ENCODE measurements around the gene SLC25A47.
A peak's percentile ranks its signal among the peaks of the same experiment; 100 is the strongest.

SLC25A47 gene

DNA sequence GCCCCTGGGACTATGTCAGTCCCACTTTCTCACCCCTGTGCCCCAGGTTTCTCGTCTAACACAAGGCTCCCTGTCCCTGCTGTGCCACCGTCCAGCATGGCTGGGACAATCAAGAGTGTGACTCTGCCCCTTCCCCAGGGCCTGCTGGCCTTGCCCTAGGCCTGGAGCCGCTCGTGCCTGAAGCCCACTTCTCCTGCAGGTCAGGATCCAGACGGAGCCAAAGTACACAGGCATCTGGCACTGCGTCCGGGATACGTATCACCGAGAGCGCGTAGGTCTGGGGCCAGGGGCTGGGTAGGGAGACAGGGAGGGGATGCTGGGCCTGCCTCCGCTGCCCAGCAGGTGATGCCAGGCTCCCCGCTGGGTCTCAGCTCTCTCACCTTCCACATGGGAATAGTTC, 2.8 kb downstream of the SLC25A47 start:
- no peak overlapping the region for H3K27ac ChIP-seq (ENCODE audit: low read depth, low read length)
- no peaks in the 10 kb centered on the region for H3K36me3 ChIP-seq (ENCODE audit: control insufficient read depth in 1 of 2, insufficient read depth in 2 of 2, low read length in 2 of 2)
- H3K4me1 ChIP-seq (ENCODE audit: control insufficient read depth in 1 of 2, insufficient read depth in 2 of 2, low read length in 2 of 2): peaks cover 25% of the 10 kb centered on the region in 2 donors
- no peaks in the 10 kb centered on the region for H3K27me3 ChIP-seq (ENCODE audit: control insufficient read depth in 1 of 2, insufficient read depth in 2 of 2, low read length in 2 of 2)
- peak overlapping the region in 1 of 2 donors; percentile 10 for H3K9ac ChIP-seq (ENCODE audit: low read depth in 1 of 2, low read length in 2 of 2)
- no peaks in the 10 kb centered on the region for H3K9me3 ChIP-seq (ENCODE audit: control insufficient read depth in 1 of 2, low read length in 2 of 2)
- H3K4me3 ChIP-seq (ENCODE audit: low read depth in 1 of 2, low read length in 2 of 2): no peak overlapping the region

DNA sequence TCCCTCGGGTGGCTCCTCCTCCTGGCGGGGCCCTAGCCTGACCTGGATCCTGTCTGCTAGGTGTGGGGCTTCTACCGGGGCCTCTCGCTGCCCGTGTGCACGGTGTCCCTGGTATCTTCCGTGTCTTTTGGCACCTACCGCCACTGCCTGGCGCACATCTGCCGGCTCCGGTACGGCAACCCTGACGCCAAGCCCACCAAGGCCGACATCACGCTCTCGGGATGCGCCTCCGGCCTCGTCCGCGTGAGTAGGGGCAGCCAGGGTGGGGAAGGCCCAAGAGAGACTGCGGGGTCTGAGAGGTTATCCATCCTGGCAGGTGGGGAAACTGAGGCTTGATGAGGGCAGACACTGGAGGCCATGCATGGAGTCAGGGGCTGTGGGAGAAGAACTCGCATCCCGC, 4.0 kb downstream of the SLC25A47 start:
- no peaks in the 10 kb centered on the region for H3K9me3 ChIP-seq (ENCODE audit: control insufficient read depth in 1 of 2, low read length in 2 of 2)
- H3K9ac ChIP-seq (ENCODE audit: low read depth in 1 of 2, low read length in 2 of 2): no peak overlapping the region
- peaks cover 17 to 19% of the 10 kb centered on the region in 2 donors for H3K4me1 ChIP-seq (ENCODE audit: control insufficient read depth in 1 of 2, insufficient read depth in 2 of 2, low read length in 2 of 2)
- H3K36me3 ChIP-seq (ENCODE audit: control insufficient read depth in 1 of 2, insufficient read depth in 2 of 2, low read length in 2 of 2): no peaks in the 10 kb centered on the region
- no peak overlapping the region for H3K27ac ChIP-seq (ENCODE audit: low read depth, low read length)
- H3K27me3 ChIP-seq (ENCODE audit: control insufficient read depth in 1 of 2, insufficient read depth in 2 of 2, low read length in 2 of 2): no peaks in the 10 kb centered on the region
- H3K4me3 ChIP-seq (ENCODE audit: low read depth in 1 of 2, low read length in 2 of 2): no peak overlapping the region

DNA sequence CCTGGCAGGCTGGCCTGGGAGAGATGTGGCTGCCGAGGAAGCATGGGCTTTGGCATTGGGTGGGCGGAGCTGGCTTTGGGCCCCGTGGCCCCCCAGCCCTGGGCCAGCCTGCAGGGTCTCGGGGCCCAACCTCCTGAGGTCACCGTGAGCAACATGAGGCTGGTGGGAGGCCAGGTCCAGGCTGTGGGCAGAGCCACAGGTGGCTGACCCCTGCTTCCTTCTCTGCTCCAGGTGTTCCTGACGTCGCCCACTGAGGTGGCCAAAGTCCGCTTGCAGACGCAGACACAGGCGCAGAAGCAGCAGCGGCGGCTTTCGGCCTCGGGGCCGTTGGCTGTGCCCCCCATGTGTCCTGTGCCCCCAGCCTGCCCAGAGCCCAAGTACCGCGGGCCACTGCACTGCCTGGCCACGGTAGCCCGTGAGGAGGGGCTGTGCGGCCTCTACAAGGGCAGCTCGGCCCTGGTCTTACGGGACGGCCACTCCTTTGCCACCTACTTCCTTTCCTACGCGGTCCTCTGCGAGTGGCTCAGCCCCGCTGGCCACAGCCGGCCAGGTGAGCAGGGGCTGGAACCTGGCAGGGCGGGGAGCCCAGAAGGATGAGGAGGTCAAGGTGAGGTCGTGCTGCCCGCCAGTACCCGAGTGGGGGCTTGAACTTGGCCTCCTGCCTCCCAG, 5.5 kb downstream of the SLC25A47 start:
- H3K4me1 ChIP-seq (ENCODE audit: control insufficient read depth in 1 of 2, insufficient read depth in 2 of 2, low read length in 2 of 2): peaks cover 17 to 19% of the 10 kb centered on the region in 2 donors
- no peaks in the 10 kb centered on the region for H3K9me3 ChIP-seq (ENCODE audit: control insufficient read depth in 1 of 2, low read length in 2 of 2)
- peak overlapping the region; percentile 83 for H3K27ac ChIP-seq (ENCODE audit: low read depth, low read length)
- H3K4me3 ChIP-seq (ENCODE audit: low read depth in 1 of 2, low read length in 2 of 2): peak overlapping the region; percentile 62 to 68
- H3K36me3 ChIP-seq (ENCODE audit: control insufficient read depth in 1 of 2, insufficient read depth in 2 of 2, low read length in 2 of 2): no peaks in the 10 kb centered on the region
- H3K9ac ChIP-seq (ENCODE audit: low read depth in 1 of 2, low read length in 2 of 2): peak overlapping the region; percentile 72 to 79
- H3K27me3 ChIP-seq (ENCODE audit: control insufficient read depth in 1 of 2, insufficient read depth in 2 of 2, low read length in 2 of 2): no peaks in the 10 kb centered on the region

DNA sequence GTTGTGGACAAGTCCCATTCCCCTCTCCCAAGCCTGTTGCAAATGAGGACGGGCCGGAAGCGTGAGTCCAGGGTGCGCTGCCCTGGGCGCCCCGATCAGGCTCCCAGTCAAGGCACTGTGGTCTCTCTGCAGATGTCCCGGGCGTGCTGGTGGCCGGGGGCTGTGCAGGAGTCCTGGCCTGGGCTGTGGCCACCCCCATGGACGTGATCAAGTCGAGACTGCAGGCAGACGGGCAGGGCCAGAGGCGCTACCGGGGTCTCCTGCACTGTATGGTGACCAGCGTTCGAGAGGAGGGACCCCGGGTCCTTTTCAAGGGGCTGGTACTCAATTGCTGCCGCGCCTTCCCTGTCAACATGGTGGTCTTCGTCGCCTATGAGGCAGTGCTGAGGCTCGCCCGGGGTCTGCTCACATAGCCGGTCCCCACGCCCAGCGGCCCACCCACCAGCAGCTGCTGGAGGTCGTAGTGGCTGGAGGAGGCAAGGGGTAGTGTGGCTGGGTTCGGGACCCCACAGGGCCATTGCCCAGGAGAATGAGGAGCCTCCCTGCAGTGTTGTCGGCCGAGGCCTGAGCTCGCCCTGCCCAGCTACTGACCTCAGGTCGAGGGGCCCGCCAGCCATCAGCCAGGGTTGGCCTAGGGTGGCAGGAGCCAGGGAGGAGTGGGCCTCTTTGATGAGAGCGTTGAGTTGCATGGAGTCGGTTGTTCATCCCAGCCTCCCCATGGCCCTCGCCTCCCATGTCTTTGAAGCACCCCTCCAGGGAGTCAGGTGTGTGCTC, 6.3 kb downstream of the SLC25A47 start:
- Histone ChIP-seq H3K4me1 (ENCODE audit: control insufficient read depth in 1 of 2, insufficient read depth in 2 of 2, low read length in 2 of 2) (peaks cover 17 to 19% of the 10 kb centered on the region in 2 donors), H3K27ac (ENCODE audit: low read depth, low read length) (peak overlapping the region; percentile 83), H3K9ac (ENCODE audit: low read depth in 1 of 2, low read length in 2 of 2) (peak overlapping the region; percentile 72 to 79), H3K36me3 (ENCODE audit: control insufficient read depth in 1 of 2, insufficient read depth in 2 of 2, low read length in 2 of 2) (peaks cover under 1 to 4% of the 10 kb centered on the region in 2 donors), H3K9me3 (ENCODE audit: control insufficient read depth in 1 of 2, low read length in 2 of 2) (no peaks in the 10 kb centered on the region), H3K27me3 (ENCODE audit: control insufficient read depth in 1 of 2, insufficient read depth in 2 of 2, low read length in 2 of 2) (no peaks in the 10 kb centered on the region), H3K4me3 (ENCODE audit: low read depth in 1 of 2, low read length in 2 of 2) (peak overlapping the region; percentile 62 to 68)

DNA sequence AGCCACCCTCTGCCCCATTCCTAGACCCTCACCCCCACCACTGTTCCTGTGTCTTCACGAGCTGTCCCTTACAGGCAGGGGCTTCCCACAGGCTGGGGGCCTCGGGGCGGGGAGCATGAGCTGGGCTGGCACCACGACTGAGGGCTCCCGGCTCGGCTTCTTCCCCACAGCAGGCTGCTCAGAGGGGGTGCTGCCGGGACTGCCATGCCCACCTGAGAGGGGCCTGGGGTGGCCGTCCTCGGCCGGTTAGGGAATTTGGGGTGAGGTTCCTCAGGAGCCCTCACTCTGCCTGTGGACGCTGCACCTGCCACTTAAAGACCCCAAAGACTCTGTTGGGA, 6.8 kb downstream of the SLC25A47 start:
- no peak overlapping the region for H3K9ac ChIP-seq (ENCODE audit: low read depth in 1 of 2, low read length in 2 of 2)
- no peak overlapping the region for H3K27ac ChIP-seq (ENCODE audit: low read depth, low read length)
- peaks cover 13 to 14% of the 10 kb centered on the region in 2 donors for H3K4me1 ChIP-seq (ENCODE audit: control insufficient read depth in 1 of 2, insufficient read depth in 2 of 2, low read length in 2 of 2)
- no peaks in the 10 kb centered on the region for H3K9me3 ChIP-seq (ENCODE audit: control insufficient read depth in 1 of 2, low read length in 2 of 2)
- H3K27me3 ChIP-seq (ENCODE audit: control insufficient read depth in 1 of 2, insufficient read depth in 2 of 2, low read length in 2 of 2): no peaks in the 10 kb centered on the region
- no peak overlapping the region for H3K4me3 ChIP-seq (ENCODE audit: low read depth in 1 of 2, low read length in 2 of 2)
- H3K36me3 ChIP-seq (ENCODE audit: control insufficient read depth in 1 of 2, insufficient read depth in 2 of 2, low read length in 2 of 2): peaks cover 5 to 9% of the 10 kb centered on the region in 2 donors

DNA sequence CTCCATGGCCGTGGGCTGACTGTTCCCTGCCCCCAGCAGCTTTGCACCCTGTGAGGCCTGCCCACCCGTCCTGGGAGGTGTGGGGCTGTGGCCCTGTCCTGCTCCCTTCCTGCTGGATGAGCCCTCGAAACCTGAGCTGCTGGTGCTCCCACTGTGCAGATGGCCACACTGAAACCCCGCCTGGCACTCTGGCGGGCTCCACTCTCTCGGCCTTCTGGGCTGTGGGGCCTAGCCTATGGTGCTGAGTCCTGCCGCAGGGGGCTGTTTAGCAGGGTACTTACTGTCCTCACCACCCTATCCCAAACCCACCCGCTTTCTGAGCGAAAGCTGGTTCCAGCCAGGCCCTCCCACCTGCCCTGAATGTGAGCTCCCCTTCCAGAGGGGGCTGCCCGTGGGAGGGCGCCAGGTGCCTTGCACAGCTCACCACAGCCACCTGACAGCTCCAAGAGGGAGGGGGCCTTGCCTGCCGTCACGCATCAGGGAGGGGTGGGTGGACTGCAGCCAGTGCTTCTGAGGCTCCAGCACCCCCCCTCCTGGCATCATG, 7.3 kb downstream of the SLC25A47 start:
- peaks cover 9% of the 10 kb centered on the region in 2 donors for H3K4me1 ChIP-seq (ENCODE audit: control insufficient read depth in 1 of 2, insufficient read depth in 2 of 2, low read length in 2 of 2)
- peaks cover 8 to 12% of the 10 kb centered on the region in 2 donors for H3K36me3 ChIP-seq (ENCODE audit: control insufficient read depth in 1 of 2, insufficient read depth in 2 of 2, low read length in 2 of 2)
- H3K27ac ChIP-seq (ENCODE audit: low read depth, low read length): no peak overlapping the region
- no peak overlapping the region for H3K4me3 ChIP-seq (ENCODE audit: low read depth in 1 of 2, low read length in 2 of 2)
- no peak overlapping the region for H3K9ac ChIP-seq (ENCODE audit: low read depth in 1 of 2, low read length in 2 of 2)
- no peaks in the 10 kb centered on the region for H3K9me3 ChIP-seq (ENCODE audit: control insufficient read depth in 1 of 2, low read length in 2 of 2)
- no peaks in the 10 kb centered on the region for H3K27me3 ChIP-seq (ENCODE audit: control insufficient read depth in 1 of 2, insufficient read depth in 2 of 2, low read length in 2 of 2)

DNA sequence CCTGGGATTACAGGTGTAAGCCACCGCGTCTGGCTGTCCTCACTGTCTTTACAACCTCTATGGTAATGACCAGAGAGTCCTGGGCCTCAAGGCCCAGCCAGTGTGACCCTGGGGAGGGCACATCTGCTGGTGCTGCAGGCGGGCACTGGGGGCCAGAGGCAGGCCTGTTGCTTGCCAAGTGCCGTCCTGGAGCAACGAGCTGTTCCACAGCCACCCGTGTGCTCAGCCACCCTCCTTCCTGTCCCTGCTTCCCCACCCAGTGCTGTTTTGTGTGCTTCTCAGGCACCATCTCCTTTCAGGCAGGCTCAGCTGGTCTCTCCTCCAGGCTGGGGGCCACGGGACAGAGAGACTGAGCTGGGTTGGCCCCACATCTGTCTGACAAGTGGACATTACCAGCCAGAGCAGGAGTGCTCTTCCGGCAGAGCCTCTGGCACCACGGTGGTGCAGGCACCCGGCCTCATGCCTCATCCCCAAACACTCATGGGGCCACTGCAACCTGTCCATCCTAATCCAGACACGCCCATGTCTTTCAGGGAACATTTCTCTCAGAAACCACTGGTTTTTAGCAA, 9.0 kb downstream of the SLC25A47 start:
- Histone ChIP-seq H3K27me3 (ENCODE audit: control insufficient read depth in 1 of 2, insufficient read depth in 2 of 2, low read length in 2 of 2) (no peaks in the 10 kb centered on the region), H3K4me3 (ENCODE audit: low read depth in 1 of 2, low read length in 2 of 2) (no peak overlapping the region), H3K27ac (ENCODE audit: low read depth, low read length) (no peak overlapping the region), H3K9ac (ENCODE audit: low read depth in 1 of 2, low read length in 2 of 2) (no peak overlapping the region), H3K36me3 (ENCODE audit: control insufficient read depth in 1 of 2, insufficient read depth in 2 of 2, low read length in 2 of 2) (peaks cover 8 to 21% of the 10 kb centered on the region in 2 donors), H3K9me3 (ENCODE audit: control insufficient read depth in 1 of 2, low read length in 2 of 2) (no peaks in the 10 kb centered on the region), H3K4me1 (ENCODE audit: control insufficient read depth in 1 of 2, insufficient read depth in 2 of 2, low read length in 2 of 2) (no peaks in the 10 kb centered on the region)

DNA sequence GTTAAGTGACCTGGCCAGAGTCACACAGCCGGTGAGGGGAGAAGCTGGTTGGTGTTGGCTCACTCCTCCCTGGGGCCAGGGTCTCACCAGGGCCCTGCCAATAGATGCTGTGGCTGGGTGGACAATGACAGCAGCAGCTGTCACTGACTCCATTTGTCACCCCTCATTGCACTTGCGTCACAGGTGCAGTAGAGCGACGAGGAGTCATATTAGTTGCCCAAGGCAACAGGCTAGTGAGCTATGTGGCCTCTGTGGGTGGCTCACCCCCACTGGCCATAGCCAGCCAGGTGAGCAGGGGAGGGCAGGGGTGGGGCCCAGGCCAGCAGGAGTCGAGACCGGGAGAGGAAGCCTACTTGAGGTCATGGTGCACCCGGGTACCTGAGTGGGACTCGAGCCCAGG, 9.7 kb downstream of the SLC25A47 start:
- Histone ChIP-seq H3K27me3 (ENCODE audit: control insufficient read depth in 1 of 2, insufficient read depth in 2 of 2, low read length in 2 of 2) (no peaks in the 10 kb centered on the region), H3K27ac (ENCODE audit: low read depth, low read length) (no peak overlapping the region), H3K4me3 (ENCODE audit: low read depth in 1 of 2, low read length in 2 of 2) (no peak overlapping the region), H3K9ac (ENCODE audit: low read depth in 1 of 2, low read length in 2 of 2) (no peak overlapping the region), H3K36me3 (ENCODE audit: control insufficient read depth in 1 of 2, insufficient read depth in 2 of 2, low read length in 2 of 2) (peaks cover 8 to 27% of the 10 kb centered on the region in 2 donors), H3K4me1 (ENCODE audit: control insufficient read depth in 1 of 2, insufficient read depth in 2 of 2, low read length in 2 of 2) (no peaks in the 10 kb centered on the region), H3K9me3 (ENCODE audit: control insufficient read depth in 1 of 2, low read length in 2 of 2) (no peaks in the 10 kb centered on the region)

DNA sequence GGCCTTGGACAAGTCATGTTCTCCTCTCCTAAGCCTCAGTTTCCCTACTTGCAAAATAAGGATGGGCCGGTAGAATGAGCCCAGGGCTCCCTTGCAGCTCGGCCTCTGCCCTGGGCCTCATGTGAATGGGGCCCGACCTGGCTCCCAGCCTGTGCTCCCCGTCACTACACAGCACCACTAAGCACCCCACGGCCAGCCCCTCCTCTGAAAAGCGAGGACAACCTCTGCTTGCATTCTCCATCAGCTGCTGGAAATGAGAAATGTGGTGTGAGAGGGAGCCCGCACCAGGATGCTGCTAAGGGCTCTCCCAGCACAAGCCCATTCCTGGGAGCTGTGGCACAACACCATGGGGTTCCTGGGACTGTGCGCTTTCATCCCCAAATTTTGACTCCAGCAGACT, 10.2 kb downstream of the SLC25A47 start:
- Histone ChIP-seq H3K36me3 (ENCODE audit: control insufficient read depth in 1 of 2, insufficient read depth in 2 of 2, low read length in 2 of 2) (peaks cover 8 to 30% of the 10 kb centered on the region in 2 donors), H3K4me1 (ENCODE audit: control insufficient read depth in 1 of 2, insufficient read depth in 2 of 2, low read length in 2 of 2) (no peaks in the 10 kb centered on the region), H3K4me3 (ENCODE audit: low read depth in 1 of 2, low read length in 2 of 2) (no peak overlapping the region), H3K27ac (ENCODE audit: low read depth, low read length) (no peak overlapping the region), H3K27me3 (ENCODE audit: control insufficient read depth in 1 of 2, insufficient read depth in 2 of 2, low read length in 2 of 2) (no peaks in the 10 kb centered on the region), H3K9me3 (ENCODE audit: control insufficient read depth in 1 of 2, low read length in 2 of 2) (no peaks in the 10 kb centered on the region), H3K9ac (ENCODE audit: low read depth in 1 of 2, low read length in 2 of 2) (no peak overlapping the region)

DNA sequence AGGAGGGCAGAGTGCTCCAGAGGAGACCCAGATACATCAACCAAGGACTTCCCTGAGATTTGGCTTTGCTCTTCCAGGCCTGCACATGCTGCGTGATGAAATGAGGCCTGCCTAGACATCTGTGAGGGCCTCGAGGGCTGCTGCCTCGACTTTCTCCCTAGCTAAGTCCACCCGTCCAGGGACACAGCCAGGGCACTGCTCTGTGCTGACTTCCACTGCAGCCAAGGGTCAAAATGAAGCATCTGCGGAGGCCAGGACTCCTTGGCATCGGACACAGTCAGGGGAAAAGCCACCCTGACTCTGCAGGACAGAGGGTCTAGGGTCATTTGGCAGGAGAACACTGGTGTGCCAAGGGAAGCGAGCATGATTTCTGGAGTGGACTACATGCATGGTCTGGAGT, 10.7 kb downstream of the SLC25A47 start:
- no peaks in the 10 kb centered on the region for H3K4me1 ChIP-seq (ENCODE audit: control insufficient read depth in 1 of 2, insufficient read depth in 2 of 2, low read length in 2 of 2)
- H3K36me3 ChIP-seq (ENCODE audit: control insufficient read depth in 1 of 2, insufficient read depth in 2 of 2, low read length in 2 of 2): peaks cover 8 to 30% of the 10 kb centered on the region in 2 donors
- H3K9ac ChIP-seq (ENCODE audit: low read depth in 1 of 2, low read length in 2 of 2): no peak overlapping the region
- H3K27me3 ChIP-seq (ENCODE audit: control insufficient read depth in 1 of 2, insufficient read depth in 2 of 2, low read length in 2 of 2): no peaks in the 10 kb centered on the region
- no peaks in the 10 kb centered on the region for H3K9me3 ChIP-seq (ENCODE audit: control insufficient read depth in 1 of 2, low read length in 2 of 2)
- no peak overlapping the region for H3K4me3 ChIP-seq (ENCODE audit: low read depth in 1 of 2, low read length in 2 of 2)
- no peak overlapping the region for H3K27ac ChIP-seq (ENCODE audit: low read depth, low read length)

Data from duodenal mucosa (tissue), 2 donors.